HEK293 (cell line): ENCODE data around the gene TNFSF13.
A peak's percentile ranks its signal among the peaks of the same experiment; 100 is the strongest.

ENCODE experiments used
- BCL6B ChIP-seq: fragments of 450-650 bp; formaldehyde crosslinking; IDR thresholded peaks from 2 replicates; pipeline ENCODE4 v1.5.1; 2017; ENCODE audit warnings: missing biosample characterization, missing genetic modification characterization
- GLI4 ChIP-seq: fragments of 450-650 bp; formaldehyde crosslinking; IDR thresholded peaks from 2 replicates; pipeline ENCODE4 v1.5.1; 2016; ENCODE audit warnings: missing biosample characterization, missing genetic modification characterization
- HOXD13 ChIP-seq: sonication (generic); formaldehyde crosslinking; IDR thresholded peaks from 2 replicates; pipeline ENCODE4 v1.8.0; 2022; ENCODE audit warnings: missing genetic modification reagents, borderline replicate concordance
- IKZF3 ChIP-seq: fragments of 450-650 bp; IDR thresholded peaks from 2 replicates; pipeline ENCODE4 v1.5.0; 2018; ENCODE audit warnings: missing biosample characterization, mild to moderate bottlenecking, missing genetic modification characterization, moderate library complexity
- KLF8 ChIP-seq: fragments of 450-650 bp; formaldehyde crosslinking; IDR thresholded peaks from 2 replicates; pipeline ENCODE4 v1.5.1; 2016; ENCODE audit warnings: missing biosample characterization, missing genetic modification characterization
- ZBTB1 ChIP-seq: fragments of 450-650 bp; formaldehyde crosslinking; IDR thresholded peaks from 2 replicates; pipeline ENCODE4 v1.5.1; 2016; ENCODE audit warnings: missing biosample characterization, missing genetic modification characterization
- ZBTB21 ChIP-seq: fragments of 450-650 bp; formaldehyde crosslinking; IDR thresholded peaks from 2 replicates; pipeline ENCODE4 v1.5.1; 2017; ENCODE audit warnings: missing biosample characterization, missing genetic modification characterization
- ZBTB26 ChIP-seq: fragments of 450-650 bp; formaldehyde crosslinking; optimal IDR thresholded peaks from 2 replicates; pipeline ENCODE3; 2016; ENCODE audit warnings: missing biosample characterization, mild to moderate bottlenecking, missing genetic modification characterization
- ZFHX2 ChIP-seq: fragments of 450-650 bp; formaldehyde crosslinking; conservative IDR thresholded peaks from 2 replicates; pipeline ENCODE4 v1.5.1; 2016; ENCODE audit warnings: missing biosample characterization, missing genetic modification characterization
- ZFP3 ChIP-seq: fragments of 450-650 bp; formaldehyde crosslinking; IDR thresholded peaks from 2 replicates; pipeline ENCODE4 v1.5.1; 2016; ENCODE audit warnings: low read depth, missing biosample characterization, missing genetic modification characterization
- ZNF132 ChIP-seq: fragments of 450-650 bp; formaldehyde crosslinking; IDR thresholded peaks from 2 replicates; pipeline ENCODE4 v1.5.1; 2017; ENCODE audit warnings: missing biosample characterization, missing genetic modification characterization, borderline replicate concordance
- ZNF184 ChIP-seq: fragments of 450-650 bp; IDR thresholded peaks from 2 replicates; pipeline ENCODE4 v1.5.1; 2018; ENCODE audit warnings: missing biosample characterization, mild to moderate bottlenecking, missing genetic modification characterization
- ZNF211 ChIP-seq: fragments of 450-650 bp; formaldehyde crosslinking; IDR thresholded peaks from 2 replicates; pipeline ENCODE4 v1.5.1; 2016; ENCODE audit warnings: low read depth, missing biosample characterization, missing genetic modification characterization
- ZNF221 ChIP-seq: fragments of 450-650 bp; formaldehyde crosslinking; IDR thresholded peaks from 2 replicates; pipeline ENCODE4 v1.5.1; 2017; ENCODE audit warnings: missing biosample characterization, missing genetic modification characterization, borderline replicate concordance
- ZNF302 ChIP-seq: fragments of 450-650 bp; formaldehyde crosslinking; IDR thresholded peaks from 2 replicates; pipeline ENCODE4 v1.5.1; 2016; ENCODE audit warnings: missing biosample characterization, missing genetic modification characterization, low read depth
- ZNF398 ChIP-seq: fragments of 450-650 bp; formaldehyde crosslinking; IDR thresholded peaks from 2 replicates; pipeline ENCODE4 v1.5.1; 2017; ENCODE audit warnings: missing biosample characterization, missing genetic modification characterization
- ZNF473 ChIP-seq: fragments of 450-650 bp; formaldehyde crosslinking; IDR thresholded peaks from 2 replicates; pipeline ENCODE4 v1.5.1; 2017; ENCODE audit warnings: missing biosample characterization, missing genetic modification characterization
- ZNF513 ChIP-seq: fragments of 450-650 bp; IDR thresholded peaks from 2 replicates; pipeline ENCODE4 v1.5.1; 2018; ENCODE audit warnings: missing biosample characterization, missing genetic modification characterization
- ZNF514 ChIP-seq: fragments of 450-650 bp; formaldehyde crosslinking; IDR thresholded peaks from 2 replicates; pipeline ENCODE4 v1.5.1; 2016; ENCODE audit warnings: missing biosample characterization, missing genetic modification characterization
- ZNF621 ChIP-seq: fragments of 450-650 bp; formaldehyde crosslinking; IDR thresholded peaks from 2 replicates; pipeline ENCODE4 v1.5.1; 2017; ENCODE audit warnings: missing biosample characterization, missing genetic modification characterization
- ZNF658 ChIP-seq: fragments of 450-650 bp; formaldehyde crosslinking; IDR thresholded peaks from 2 replicates; pipeline ENCODE4; 2016; ENCODE audit warnings: missing biosample characterization, missing genetic modification characterization
- ZNF692 ChIP-seq: fragments of 450-650 bp; formaldehyde crosslinking; IDR thresholded peaks from 2 replicates; pipeline ENCODE4 v1.5.1; 2016; ENCODE audit warnings: missing biosample characterization, missing genetic modification characterization
- ZNF701 ChIP-seq: fragments of 450-650 bp; formaldehyde crosslinking; IDR thresholded peaks from 2 replicates; pipeline ENCODE4 v1.5.1; 2016; ENCODE audit warnings: missing biosample characterization, missing genetic modification characterization
- ZNF747 ChIP-seq: fragments of 450-650 bp; formaldehyde crosslinking; IDR thresholded peaks from 2 replicates; pipeline ENCODE4 v1.5.1; 2016; ENCODE audit warnings: missing biosample characterization, missing genetic modification characterization
- ZNF76 ChIP-seq: fragments of 450-650 bp; formaldehyde crosslinking; IDR thresholded peaks from 2 replicates; pipeline ENCODE4; 2016; ENCODE audit warnings: low read depth, missing biosample characterization, missing genetic modification characterization, borderline replicate concordance
- ZNF776 ChIP-seq: fragments of 450-650 bp; formaldehyde crosslinking; IDR thresholded peaks from 2 replicates; pipeline ENCODE4 v1.5.0; 2017; ENCODE audit warnings: missing biosample characterization, missing genetic modification characterization, borderline replicate concordance
- ZNF791 ChIP-seq: fragments of 450-650 bp; formaldehyde crosslinking; IDR thresholded peaks from 2 replicates; pipeline ENCODE4 v1.5.1; 2016; ENCODE audit warnings: missing biosample characterization, missing genetic modification characterization
- ZNF792 ChIP-seq: fragments of 450-650 bp; formaldehyde crosslinking; IDR thresholded peaks from 2 replicates; pipeline ENCODE4 v1.5.1; 2016; ENCODE audit warnings: missing biosample characterization, missing genetic modification characterization
- ZSCAN30 ChIP-seq: fragments of 450-650 bp; IDR thresholded peaks from 2 replicates; pipeline ENCODE4 v1.5.1; 2018; ENCODE audit warnings: missing biosample characterization, mild to moderate bottlenecking, missing genetic modification characterization, moderate library complexity
- TF ChIP-seq, protein P1 (sequence below): fragments of 450-650 bp; formaldehyde crosslinking; IDR thresholded peaks from 2 replicates; pipeline ENCODE4 v1.5.1; 2016; ENCODE audit warnings: missing biosample characterization, missing genetic modification characterization

Gene TNFSF13

GRCh38 chr17:7561589-7562207, 3.1 kb downstream of the TNFSF13 start, which contains the start of gene SENP3 (continued):
- TF ChIP-seq IKZF3 = no peak
- TF ChIP-seq ZNF692 (tag by site-specific recombination) = peak; percentile 99
- no peak for TF ChIP-seq HOXD13 (CRISPR knock-in tag)
- TF ChIP-seq ZNF302 = no peak
- TF ChIP-seq ZNF658 (tag by site-specific recombination) = no peak
- peak; percentile 90 for TF ChIP-seq ZNF398 (tag by site-specific recombination)
- no peak for TF ChIP-seq ZNF621 (tag by site-specific recombination)
- TF ChIP-seq ZFP3 (tag by site-specific recombination) = no peak
- no peak for TF ChIP-seq ZNF701 (tag by site-specific recombination)
- TF ChIP-seq ZBTB21 (tag by site-specific recombination) = no peak
- TF ChIP-seq ZNF76 = peak; percentile 70
- TF ChIP-seq ZNF184 (tag by site-specific recombination) = no peak
- no peak for TF ChIP-seq BCL6B (tag by site-specific recombination)
- no peak for TF ChIP-seq ZNF792
- peak; percentile 74; the same call in 1 of the 2 replicates for TF ChIP-seq GLI4 (tag by site-specific recombination)
- peak; percentile 81 for TF ChIP-seq ZFHX2
- TF ChIP-seq ZNF747 (tag by site-specific recombination) = no peak
- TF ChIP-seq ZNF473 (tag by site-specific recombination) = no peak
- TF ChIP-seq ZBTB26 (tag by site-specific recombination) = peak; percentile 95
- TF ChIP-seq ZNF132 (tag by site-specific recombination) = no peak
- no peak for TF ChIP-seq ZNF791 (tag by site-specific recombination)
- no peak for TF ChIP-seq ZNF776 (tag by site-specific recombination)
- TF ChIP-seq, protein P1, sequence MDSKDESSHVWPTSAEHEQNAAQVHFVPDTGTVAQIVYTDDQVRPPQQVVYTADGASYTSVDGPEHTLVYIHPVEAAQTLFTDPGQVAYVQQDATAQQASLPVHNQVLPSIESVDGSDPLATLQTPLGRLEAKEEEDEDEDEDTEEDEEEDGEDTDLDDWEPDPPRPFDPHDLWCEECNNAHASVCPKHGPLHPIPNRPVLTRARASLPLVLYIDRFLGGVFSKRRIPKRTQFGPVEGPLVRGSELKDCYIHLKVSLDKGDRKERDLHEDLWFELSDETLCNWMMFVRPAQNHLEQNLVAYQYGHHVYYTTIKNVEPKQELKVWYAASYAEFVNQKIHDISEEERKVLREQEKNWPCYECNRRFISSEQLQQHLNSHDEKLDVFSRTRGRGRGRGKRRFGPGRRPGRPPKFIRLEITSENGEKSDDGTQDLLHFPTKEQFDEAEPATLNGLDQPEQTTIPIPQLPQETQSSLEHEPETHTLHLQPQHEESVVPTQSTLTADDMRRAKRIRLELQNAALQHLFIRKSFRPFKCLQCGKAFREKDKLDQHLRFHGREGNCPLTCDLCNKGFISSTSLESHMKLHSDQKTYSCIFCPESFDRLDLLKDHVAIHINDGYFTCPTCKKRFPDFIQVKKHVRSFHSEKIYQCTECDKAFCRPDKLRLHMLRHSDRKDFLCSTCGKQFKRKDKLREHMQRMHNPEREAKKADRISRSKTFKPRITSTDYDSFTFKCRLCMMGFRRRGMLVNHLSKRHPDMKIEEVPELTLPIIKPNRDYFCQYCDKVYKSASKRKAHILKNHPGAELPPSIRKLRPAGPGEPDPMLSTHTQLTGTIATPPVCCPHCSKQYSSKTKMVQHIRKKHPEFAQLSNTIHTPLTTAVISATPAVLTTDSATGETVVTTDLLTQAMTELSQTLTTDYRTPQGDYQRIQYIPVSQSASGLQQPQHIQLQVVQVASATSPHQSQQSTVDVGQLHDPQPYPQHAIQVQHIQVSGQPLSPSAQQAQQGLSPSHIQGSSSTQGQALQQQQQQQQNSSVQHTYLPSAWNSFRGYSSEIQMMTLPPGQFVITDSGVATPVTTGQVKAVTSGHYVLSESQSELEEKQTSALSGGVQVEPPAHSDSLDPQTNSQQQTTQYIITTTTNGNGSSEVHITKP (tag by site-specific recombination) = peak; percentile 22; the same call in 1 of the 2 replicates
- no peak for TF ChIP-seq ZNF513
- TF ChIP-seq ZBTB1 (tag by site-specific recombination) = no peak
- TF ChIP-seq ZNF514 (tag by site-specific recombination) = no peak
- peak; percentile 21; the same call in 1 of the 2 replicates for TF ChIP-seq ZSCAN30
- no peak for TF ChIP-seq ZNF221
- no peak for TF ChIP-seq ZNF211 (tag by site-specific recombination)
- 0 out of 2 replicates have a peak, but pooled peaks have one; percentile 17 for TF ChIP-seq KLF8 (tag by site-specific recombination)
